Endodermal cell (in vitro differentiated cells): ENCODE results near the gene KDM5B. TPM values are rescaled to one million over a fixed set of nuclear protein-coding genes. Genes with fewer than 3 reads are reported as not detected.
"Not testable (repeated sequence)": the region's sequence is repeated elsewhere in the genome, so short reads cannot be mapped to it uniquely, and the experiment has no call there.

Source experiments
- DNase-seq: peaks from one replicate; pipeline ENCODE4 v3.0.0-alpha.2; 2017
- H3K27ac ChIP-seq: 2 replicates; pipeline ENCODE4 v1.5.1; 2013; ENCODE audit warnings: mild to moderate bottlenecking, low read depth, low read length, moderate library complexity
- H3K27me3 ChIP-seq: 2 replicates; pipeline ENCODE4 v1.6.1; 2013; ENCODE audit warnings: mild to moderate bottlenecking, low read length, moderate library complexity; ENCODE audit not compliant: insufficient read depth, control insufficient read depth, poor library complexity, severe bottlenecking
- H3K36me3 ChIP-seq: 2 replicates; pipeline ENCODE4 v1.7.0; 2013; ENCODE audit warnings: mild to moderate bottlenecking, low read length, moderate library complexity; ENCODE audit not compliant: control insufficient read depth, insufficient read depth
- H3K4me1 ChIP-seq: one replicate; pipeline ENCODE4 v1.7.0; 2013; ENCODE audit warnings: low read length; ENCODE audit not compliant: control insufficient read depth, insufficient read depth
- H3K4me3 ChIP-seq: 2 replicates; pipeline ENCODE4 v1.5.1; 2013; ENCODE audit warnings: mild to moderate bottlenecking, low read length, moderate library complexity
- H3K9ac ChIP-seq: 2 replicates; pipeline ENCODE4 v1.6.1; 2013; ENCODE audit warnings: mild to moderate bottlenecking, low read length, moderate library complexity; ENCODE audit not compliant: poor library complexity, severe bottlenecking; ENCODE audit errors: extremely low read depth
- H3K9me3 ChIP-seq: 2 replicates; pipeline ENCODE4 v1.6.1; 2013; ENCODE audit warnings: mild to moderate bottlenecking, low read length, moderate library complexity; ENCODE audit not compliant: control insufficient read depth
- H3K27ac Mint-ChIP-seq: 2 replicates; pipeline ENCODE4 v1.8.0; 2020; ENCODE audit warnings: mixed read lengths
- H3K27me3 Mint-ChIP-seq: 2 replicates; pipeline ENCODE4 v1.8.0; 2021; ENCODE audit warnings: mild to moderate bottlenecking, mixed read lengths; ENCODE audit not compliant: insufficient read depth
- H3K36me3 Mint-ChIP-seq: 2 replicates; pipeline ENCODE4 v1.8.0; 2020; ENCODE audit warnings: low read depth, mixed read lengths
- H3K4me1 Mint-ChIP-seq: 2 replicates; pipeline ENCODE4 v1.8.0; 2020; ENCODE audit warnings: mixed read lengths
- H3K4me3 Mint-ChIP-seq: 2 replicates; pipeline ENCODE4 v1.8.0; 2020; ENCODE audit warnings: mild to moderate bottlenecking, moderate library complexity, mixed read lengths
- H3K9me3 Mint-ChIP-seq: 2 replicates; pipeline ENCODE4 v1.8.0; 2020; ENCODE audit warnings: mild to moderate bottlenecking, mixed read lengths
- WGBS, 2 experiments: methylation state at CpG; one replicate each; pipeline versions ENCODE4 v1.1.5 to v1.1.7; 2013; ENCODE audit warnings: missing lambda C conversion rate in 2 of 2, mixed read lengths in 1 of 2; ENCODE audit not compliant: insufficient coverage in 1 of 2, insufficient read length in 1 of 2; 5-methylcytosine and 5-hydroxymethylcytosine counted together
- total RNA-seq, 2 donors: library from RNA; stranded (reverse); fragmentation: NEBNext Ultra II Directional in 1 of 2; extraction: Animal tissue kit (Norgen Biotek cat#: 25700) in 1 of 2; gene quantifications; 2 replicates in 1 of 2; 3 replicates in 1 of 2; pipeline ENCODE4 v1.2.1, GENCODE V29; 2021
- TF ChIP-seq, protein P1 (sequence below): fragments of 200-600 bp; sonication (generic); conservative IDR thresholded peaks from 2 replicates; pipeline ENCODE4 v1.5.0; 2021; ENCODE audit warnings: antibody characterized with exemption, mild to moderate bottlenecking

The KDM5B gene
- total RNA-seq, 2 donors from 2014 or later, result 207 to 219 TPM

GRCh38 chr1:202723708-202724107, 84.5 kb downstream of the KDM5B start:
- peak overlapping the region; percentile 8 for H3K27ac Mint-ChIP-seq
- no peaks in the 10 kb centered on the region for H3K27me3 ChIP-seq
- no peak overlapping the region for H3K4me3 ChIP-seq
- H3K9me3 Mint-ChIP-seq, result no peaks in the 10 kb centered on the region
- DNase-seq, result no peak
- no peak overlapping the region for H3K9ac ChIP-seq
- H3K9me3 ChIP-seq, result no peaks in the 10 kb centered on the region
- H3K4me3 Mint-ChIP-seq, result no peak overlapping the region
- H3K27me3 Mint-ChIP-seq, result no peaks in the 10 kb centered on the region
- 98 to 100% methylated on average over 3 to 7 of the region's 7 CpGs for WGBS, 2 experiments
- H3K4me1 Mint-ChIP-seq, result no peaks in the 10 kb centered on the region
- H3K27ac ChIP-seq, result no peak overlapping the region
- peaks cover 35% of the 10 kb centered on the region for H3K36me3 Mint-ChIP-seq
- no peaks in the 10 kb centered on the region for H3K4me1 ChIP-seq
- TF ChIP-seq, protein P1, sequence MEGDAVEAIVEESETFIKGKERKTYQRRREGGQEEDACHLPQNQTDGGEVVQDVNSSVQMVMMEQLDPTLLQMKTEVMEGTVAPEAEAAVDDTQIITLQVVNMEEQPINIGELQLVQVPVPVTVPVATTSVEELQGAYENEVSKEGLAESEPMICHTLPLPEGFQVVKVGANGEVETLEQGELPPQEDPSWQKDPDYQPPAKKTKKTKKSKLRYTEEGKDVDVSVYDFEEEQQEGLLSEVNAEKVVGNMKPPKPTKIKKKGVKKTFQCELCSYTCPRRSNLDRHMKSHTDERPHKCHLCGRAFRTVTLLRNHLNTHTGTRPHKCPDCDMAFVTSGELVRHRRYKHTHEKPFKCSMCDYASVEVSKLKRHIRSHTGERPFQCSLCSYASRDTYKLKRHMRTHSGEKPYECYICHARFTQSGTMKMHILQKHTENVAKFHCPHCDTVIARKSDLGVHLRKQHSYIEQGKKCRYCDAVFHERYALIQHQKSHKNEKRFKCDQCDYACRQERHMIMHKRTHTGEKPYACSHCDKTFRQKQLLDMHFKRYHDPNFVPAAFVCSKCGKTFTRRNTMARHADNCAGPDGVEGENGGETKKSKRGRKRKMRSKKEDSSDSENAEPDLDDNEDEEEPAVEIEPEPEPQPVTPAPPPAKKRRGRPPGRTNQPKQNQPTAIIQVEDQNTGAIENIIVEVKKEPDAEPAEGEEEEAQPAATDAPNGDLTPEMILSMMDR, result no peak
- H3K36me3 ChIP-seq, result peaks cover 50% of the 10 kb centered on the region

GRCh38 chr1:202723046-202723445, 85.2 kb downstream of the KDM5B start:
- not testable (repeated sequence) for H3K9me3 Mint-ChIP-seq, H3K27ac ChIP-seq, DNase-seq, H3K27me3 ChIP-seq, H3K4me3 ChIP-seq, H3K27ac Mint-ChIP-seq, H3K9me3 ChIP-seq, H3K9ac ChIP-seq, H3K4me1 ChIP-seq, H3K4me3 Mint-ChIP-seq, H3K27me3 Mint-ChIP-seq, H3K4me1 Mint-ChIP-seq
- WGBS, 2 experiments, result 79 to 82% methylated on average over 6 of the region's 6 CpGs
- peaks cover 43% of the 10 kb centered on the region for H3K36me3 ChIP-seq
- peaks cover 29% of the 10 kb centered on the region for H3K36me3 Mint-ChIP-seq

DNA sequence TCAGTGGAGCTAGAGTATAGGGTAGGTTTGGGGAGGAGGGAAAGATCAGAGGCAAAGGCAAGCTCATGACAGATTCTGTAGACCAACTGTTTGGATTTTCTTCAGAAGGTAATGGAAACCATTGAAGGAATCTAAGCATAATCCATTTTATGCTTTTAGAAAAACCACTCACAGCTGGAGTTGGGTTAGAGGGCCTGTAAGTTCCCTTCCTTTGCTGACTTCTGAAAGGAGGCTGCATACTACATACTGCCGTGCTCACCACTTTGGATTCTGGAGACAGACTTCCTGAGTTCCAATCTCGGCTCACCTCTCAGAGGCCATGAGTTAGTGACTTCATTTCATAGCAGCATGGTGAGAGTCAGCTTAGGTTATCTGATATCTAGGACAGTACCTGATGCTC, 91.6 kb downstream of the KDM5B start:
- Histone ChIP-seq H3K27me3 (peaks cover 11% of the 10 kb centered on the region), H3K36me3 (no peaks in the 10 kb centered on the region), H3K9me3 (no peaks in the 10 kb centered on the region), H3K4me1 (no peaks in the 10 kb centered on the region), H3K27ac (no peak overlapping the region), H3K4me3 (no peak overlapping the region), H3K9ac (no peak overlapping the region)
- Mint-ChIP-seq H3K27me3 (peaks cover 18% of the 10 kb centered on the region), H3K36me3 (no peaks in the 10 kb centered on the region), H3K4me1 (peaks cover 12% of the 10 kb centered on the region), H3K9me3 (no peaks in the 10 kb centered on the region), H3K27ac (no peak overlapping the region), H3K4me3 (no peak overlapping the region)
- 90% methylated on average over 2 of the region's 2 CpGs; no CpG with 5 or more reads in 1 of the 2 experiments for WGBS, 2 experiments
- no peak for DNase-seq
- TF ChIP-seq, protein P1, result no peak

- H3K36me3 Mint-ChIP-seq, result not testable (repeated sequence)
Observed at GRCh38 chr1:202714202-202714601, 94.0 kb downstream of the KDM5B start.

More at GRCh38 chr1:202714202-202714601, 94.0 kb downstream of the KDM5B start:
- Mint-ChIP-seq H3K4me1 (peaks cover 14% of the 10 kb centered on the region), H3K27me3 (peaks cover 42% of the 10 kb centered on the region)
- H3K4me3 ChIP-seq, H3K27ac ChIP-seq, H3K9me3 ChIP-seq, H3K4me1 ChIP-seq, H3K27ac Mint-ChIP-seq, H3K36me3 ChIP-seq, H3K9me3 Mint-ChIP-seq, H3K9ac ChIP-seq, DNase-seq, H3K4me3 Mint-ChIP-seq: not testable (repeated sequence)
- WGBS, 2 experiments, result 93 to 100% methylated on average over 1 of the region's 1 CpG
- H3K27me3 ChIP-seq, result peaks cover 36% of the 10 kb centered on the region
